K562 (cell line): ENCODE data around the gene ZNF804A. TPM values are rescaled to one million over a fixed set of nuclear protein-coding genes. Genes with fewer than 3 reads are reported as not detected.

Experiments used
- CHD4 ChIP-seq: fragments of 200-600 bp; sonication (generic); IDR thresholded peaks from 3 replicates; pipeline ENCODE4 v1.6.1; 2012; ENCODE audit warnings: low read depth, mild to moderate bottlenecking, mixed read lengths, low read length, inconsistent platforms; ENCODE audit not compliant: insufficient read depth, insufficient replicate concordance, poor library complexity, severe bottlenecking
- EP400 ChIP-seq: fragments of 450-650 bp; IDR thresholded peaks from 2 replicates; pipeline ENCODE4 v1.6.1; 2017; ENCODE audit warnings: antibody characterized with exemption, mild to moderate bottlenecking, moderate library complexity
- LARP7 ChIP-seq: fragments of 450-650 bp; IDR thresholded peaks from 2 replicates; pipeline ENCODE4 v1.6.1; 2016
- RAD21 ChIP-seq, 2 experiments: fragments of 250-450 bp in 1 of 2; fragments of 450-650 bp in 1 of 2; sonication (Bioruptor Pico) in 1 of 2; formaldehyde crosslinking in 1 of 2; IDR thresholded peaks in 1 of 2; conservative IDR thresholded peaks in 1 of 2; 2 replicates each; pipeline versions ENCODE4 v1.4.0 to v1.8.0; 2020 to 2022; ENCODE audit warnings: mild to moderate bottlenecking in 2 of 2, moderate library complexity in 1 of 2
- SMARCE1 ChIP-seq: fragments of 450-650 bp; IDR thresholded peaks from 2 replicates; pipeline ENCODE4 v1.7.1; 2016; ENCODE audit warnings: mild to moderate bottlenecking
- polyA plus RNA-seq, 8 experiments: library from polyadenylated mRNA; depleted of rRNA in 4 of 8; stranded (reverse) in 5 of 8; unstranded in 3 of 8; fragments of >200 nt; fragmentation: Nextera tagmentation in 2 of 8; fragmentation: Illumina TruSeq in 1 of 8; extraction: Ambion mirVana in 2 of 8; extraction: Trizol in 1 of 8; gene quantifications; 2 replicates each; pipeline versions ENCODE4 v1.2.1 to v1.2.3, GENCODE V29; 2011 to 2014; ENCODE audit warnings: inconsistent platforms in 1 of 8, missing spikeins in 1 of 8
- total RNA-seq, 7 experiments: library from RNA; depleted of rRNA in 6 of 7; stranded (reverse); fragments of >200 nt in 6 of 7; fragmentation: Illumina TruSeq in 2 of 7; extraction: Trizol in 2 of 7; gene quantifications; 2 replicates each; pipeline versions ENCODE4 v1.2.1 to v1.2.3, GENCODE V29; 2011 to 2021; ENCODE audit warnings: low replicate concordance in 1 of 7
- TF ChIP-seq, protein P1 (sequence below), 2 experiments: fragments of 450-650 bp in 1 of 2; sonication (generic) in 1 of 2; formaldehyde crosslinking in 1 of 2; IDR thresholded peaks; 2 replicates each; pipeline versions ENCODE4 v1.7.1 to v1.9.0; 2016 to 2022; ENCODE audit warnings: inconsistent platforms in 1 of 2, mild to moderate bottlenecking in 1 of 2, missing genetic modification reagents in 1 of 2
- TF ChIP-seq, protein P2 (sequence below): fragments of 250-450 bp; sonication (Bioruptor Pico); IDR thresholded peaks from 2 replicates; pipeline ENCODE4 v1.5.0; 2022; ENCODE audit warnings: mild to moderate bottlenecking
- TF ChIP-seq, protein P3 (sequence below): sonication (generic); formaldehyde crosslinking; IDR thresholded peaks from 2 replicates; pipeline ENCODE4 v1.9.0; 2022; ENCODE audit warnings: mild to moderate bottlenecking, missing genetic modification reagents
- TF ChIP-seq, protein P4 (sequence below): fragments of 250-450 bp; sonication (Bioruptor Pico); IDR thresholded peaks from 2 replicates; pipeline ENCODE4 v1.4.0; 2020
- TF ChIP-seq, protein P5 (sequence below): sonication (generic); formaldehyde crosslinking; IDR thresholded peaks from 2 replicates; pipeline ENCODE4 v1.8.1; 2022; ENCODE audit warnings: missing genetic modification reagents

The ZNF804A gene
- total and polyA plus RNA-seq, 9 of the 15 experiments (the other 6 are each of a cell fraction or from before 2014, with no cell fraction given) = 0.01 to 1.2 (median 0.73) TPM

DNA sequence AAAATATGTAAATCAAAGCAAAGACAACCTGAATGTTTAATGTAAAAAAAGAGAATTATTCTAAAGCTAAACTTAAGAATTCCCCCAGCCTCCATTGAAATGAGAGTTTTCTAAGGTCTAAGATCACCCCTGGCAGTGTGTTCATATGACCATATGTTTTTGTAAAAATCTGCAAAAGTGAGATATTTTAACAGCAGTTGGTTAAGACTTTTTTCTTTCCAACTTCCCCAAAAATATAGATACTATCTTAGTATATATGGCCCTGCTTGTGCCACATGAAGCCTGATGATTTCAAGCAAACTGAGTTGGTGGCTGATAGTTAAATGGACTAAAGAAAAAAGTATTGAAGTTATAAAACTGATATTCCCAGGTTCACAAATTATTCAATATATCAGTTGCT lies 35.4 kb downstream of the ZNF804A start (continued):
- TF ChIP-seq, protein P1, sequence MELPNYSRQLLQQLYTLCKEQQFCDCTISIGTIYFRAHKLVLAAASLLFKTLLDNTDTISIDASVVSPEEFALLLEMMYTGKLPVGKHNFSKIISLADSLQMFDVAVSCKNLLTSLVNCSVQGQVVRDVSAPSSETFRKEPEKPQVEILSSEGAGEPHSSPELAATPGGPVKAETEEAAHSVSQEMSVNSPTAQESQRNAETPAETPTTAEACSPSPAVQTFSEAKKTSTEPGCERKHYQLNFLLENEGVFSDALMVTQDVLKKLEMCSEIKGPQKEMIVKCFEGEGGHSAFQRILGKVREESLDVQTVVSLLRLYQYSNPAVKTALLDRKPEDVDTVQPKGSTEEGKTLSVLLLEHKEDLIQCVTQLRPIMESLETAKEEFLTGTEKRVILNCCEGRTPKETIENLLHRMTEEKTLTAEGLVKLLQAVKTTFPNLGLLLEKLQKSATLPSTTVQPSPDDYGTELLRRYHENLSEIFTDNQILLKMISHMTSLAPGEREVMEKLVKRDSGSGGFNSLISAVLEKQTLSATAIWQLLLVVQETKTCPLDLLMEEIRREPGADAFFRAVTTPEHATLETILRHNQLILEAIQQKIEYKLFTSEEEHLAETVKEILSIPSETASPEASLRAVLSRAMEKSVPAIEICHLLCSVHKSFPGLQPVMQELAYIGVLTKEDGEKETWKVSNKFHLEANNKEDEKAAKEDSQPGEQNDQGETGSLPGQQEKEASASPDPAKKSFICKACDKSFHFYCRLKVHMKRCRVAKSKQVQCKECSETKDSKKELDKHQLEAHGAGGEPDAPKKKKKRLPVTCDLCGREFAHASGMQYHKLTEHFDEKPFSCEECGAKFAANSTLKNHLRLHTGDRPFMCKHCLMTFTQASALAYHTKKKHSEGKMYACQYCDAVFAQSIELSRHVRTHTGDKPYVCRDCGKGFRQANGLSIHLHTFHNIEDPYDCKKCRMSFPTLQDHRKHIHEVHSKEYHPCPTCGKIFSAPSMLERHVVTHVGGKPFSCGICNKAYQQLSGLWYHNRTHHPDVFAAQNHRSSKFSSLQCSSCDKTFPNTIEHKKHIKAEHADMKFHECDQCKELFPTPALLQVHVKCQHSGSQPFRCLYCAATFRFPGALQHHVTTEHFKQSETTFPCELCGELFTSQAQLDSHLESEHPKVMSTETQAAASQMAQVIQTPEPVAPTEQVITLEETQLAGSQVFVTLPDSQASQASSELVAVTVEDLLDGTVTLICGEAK (IDR thresholded peaks at IDR 0.05) = no peak
- TF ChIP-seq, protein P1 (CRISPR knock-in tag; IDR thresholded peaks at IDR 0.05) = no peak
- TF ChIP-seq RAD21 (CRISPR knock-in tag; conservative IDR thresholded peaks at IDR 0.05 in 1 of 2, IDR thresholded peaks at IDR 0.05 in 1 of 2) (no peak), SMARCE1 (no peak), EP400 (no peak), LARP7 (no peak), CHD4 (no peak)
- TF ChIP-seq, protein P2, sequence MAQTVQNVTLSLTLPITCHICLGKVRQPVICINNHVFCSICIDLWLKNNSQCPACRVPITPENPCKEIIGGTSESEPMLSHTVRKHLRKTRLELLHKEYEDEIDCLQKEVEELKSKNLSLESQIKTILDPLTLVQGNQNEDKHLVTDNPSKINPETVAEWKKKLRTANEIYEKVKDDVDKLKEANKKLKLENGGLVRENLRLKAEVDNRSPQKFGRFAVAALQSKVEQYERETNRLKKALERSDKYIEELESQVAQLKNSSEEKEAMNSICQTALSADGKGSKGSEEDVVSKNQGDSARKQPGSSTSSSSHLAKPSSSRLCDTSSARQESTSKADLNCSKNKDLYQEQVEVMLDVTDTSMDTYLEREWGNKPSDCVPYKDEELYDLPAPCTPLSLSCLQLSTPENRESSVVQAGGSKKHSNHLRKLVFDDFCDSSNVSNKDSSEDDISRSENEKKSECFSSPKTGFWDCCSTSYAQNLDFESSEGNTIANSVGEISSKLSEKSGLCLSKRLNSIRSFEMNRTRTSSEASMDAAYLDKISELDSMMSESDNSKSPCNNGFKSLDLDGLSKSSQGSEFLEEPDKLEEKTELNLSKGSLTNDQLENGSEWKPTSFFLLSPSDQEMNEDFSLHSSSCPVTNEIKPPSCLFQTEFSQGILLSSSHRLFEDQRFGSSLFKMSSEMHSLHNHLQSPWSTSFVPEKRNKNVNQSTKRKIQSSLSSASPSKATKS = no peak
- TF ChIP-seq, protein P3, sequence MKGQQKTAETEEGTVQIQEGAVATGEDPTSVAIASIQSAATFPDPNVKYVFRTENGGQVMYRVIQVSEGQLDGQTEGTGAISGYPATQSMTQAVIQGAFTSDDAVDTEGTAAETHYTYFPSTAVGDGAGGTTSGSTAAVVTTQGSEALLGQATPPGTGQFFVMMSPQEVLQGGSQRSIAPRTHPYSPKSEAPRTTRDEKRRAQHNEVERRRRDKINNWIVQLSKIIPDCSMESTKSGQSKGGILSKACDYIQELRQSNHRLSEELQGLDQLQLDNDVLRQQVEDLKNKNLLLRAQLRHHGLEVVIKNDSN = no peak
- TF ChIP-seq, protein P4, sequence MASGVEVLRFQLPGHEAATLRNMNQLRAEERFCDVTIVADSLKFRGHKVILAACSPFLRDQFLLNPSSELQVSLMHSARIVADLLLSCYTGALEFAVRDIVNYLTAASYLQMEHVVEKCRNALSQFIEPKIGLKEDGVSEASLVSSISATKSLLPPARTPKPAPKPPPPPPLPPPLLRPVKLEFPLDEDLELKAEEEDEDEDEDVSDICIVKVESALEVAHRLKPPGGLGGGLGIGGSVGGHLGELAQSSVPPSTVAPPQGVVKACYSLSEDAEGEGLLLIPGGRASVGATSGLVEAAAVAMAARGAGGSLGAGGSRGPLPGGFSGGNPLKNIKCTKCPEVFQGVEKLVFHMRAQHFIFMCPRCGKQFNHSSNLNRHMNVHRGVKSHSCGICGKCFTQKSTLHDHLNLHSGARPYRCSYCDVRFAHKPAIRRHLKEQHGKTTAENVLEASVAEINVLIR (CRISPR knock-in tag) = no peak
- TF ChIP-seq, protein P5, sequence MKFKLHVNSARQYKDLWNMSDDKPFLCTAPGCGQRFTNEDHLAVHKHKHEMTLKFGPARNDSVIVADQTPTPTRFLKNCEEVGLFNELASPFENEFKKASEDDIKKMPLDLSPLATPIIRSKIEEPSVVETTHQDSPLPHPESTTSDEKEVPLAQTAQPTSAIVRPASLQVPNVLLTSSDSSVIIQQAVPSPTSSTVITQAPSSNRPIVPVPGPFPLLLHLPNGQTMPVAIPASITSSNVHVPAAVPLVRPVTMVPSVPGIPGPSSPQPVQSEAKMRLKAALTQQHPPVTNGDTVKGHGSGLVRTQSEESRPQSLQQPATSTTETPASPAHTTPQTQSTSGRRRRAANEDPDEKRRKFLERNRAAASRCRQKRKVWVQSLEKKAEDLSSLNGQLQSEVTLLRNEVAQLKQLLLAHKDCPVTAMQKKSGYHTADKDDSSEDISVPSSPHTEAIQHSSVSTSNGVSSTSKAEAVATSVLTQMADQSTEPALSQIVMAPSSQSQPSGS (CRISPR knock-in tag) = no peak
- TF ChIP-seq, all 486 proteins: peak for 0
